Muscle layer of duodenum (tissue), 2 donors: Measurements from ENCODE around the gene P2RY6.

ENCODE experiments used
- H3K27ac ChIP-seq: one replicate; pipeline ENCODE4 v1.7.0; 2013; ENCODE audit warnings: mild to moderate bottlenecking, low read length
- H3K27me3 ChIP-seq: one replicate; pipeline ENCODE4 v1.7.0; 2013; ENCODE audit warnings: low read depth, mild to moderate bottlenecking, control low read depth, low read length
- H3K36me3 ChIP-seq, 2 donors: one replicate each; pipeline ENCODE4 v1.7.0; 2013; ENCODE audit warnings: low read length in 2 of 2, control low read depth in 1 of 2, mild to moderate bottlenecking in 1 of 2; ENCODE audit not compliant: insufficient read depth in 2 of 2, control insufficient read depth in 1 of 2
- H3K4me1 ChIP-seq, 2 donors: one replicate each; pipeline ENCODE4 v1.7.0; 2013; ENCODE audit warnings: low read length in 2 of 2, mild to moderate bottlenecking in 2 of 2, control low read depth in 1 of 2, moderate library complexity in 1 of 2; ENCODE audit not compliant: insufficient read depth in 2 of 2, control insufficient read depth in 1 of 2
- H3K4me3 ChIP-seq, 2 donors: one replicate each; pipeline ENCODE4 v1.7.0; 2013; ENCODE audit warnings: low read length in 2 of 2, low read depth in 1 of 2, mild to moderate bottlenecking in 1 of 2
- H3K9me3 ChIP-seq, 2 donors: one replicate each; pipeline ENCODE4 v1.7.0; 2013; ENCODE audit warnings: low read length in 2 of 2, control low read depth in 1 of 2, mild to moderate bottlenecking in 1 of 2; ENCODE audit not compliant: control insufficient read depth in 1 of 2
- donor health status: healthy.

The P2RY6 gene

DNA sequence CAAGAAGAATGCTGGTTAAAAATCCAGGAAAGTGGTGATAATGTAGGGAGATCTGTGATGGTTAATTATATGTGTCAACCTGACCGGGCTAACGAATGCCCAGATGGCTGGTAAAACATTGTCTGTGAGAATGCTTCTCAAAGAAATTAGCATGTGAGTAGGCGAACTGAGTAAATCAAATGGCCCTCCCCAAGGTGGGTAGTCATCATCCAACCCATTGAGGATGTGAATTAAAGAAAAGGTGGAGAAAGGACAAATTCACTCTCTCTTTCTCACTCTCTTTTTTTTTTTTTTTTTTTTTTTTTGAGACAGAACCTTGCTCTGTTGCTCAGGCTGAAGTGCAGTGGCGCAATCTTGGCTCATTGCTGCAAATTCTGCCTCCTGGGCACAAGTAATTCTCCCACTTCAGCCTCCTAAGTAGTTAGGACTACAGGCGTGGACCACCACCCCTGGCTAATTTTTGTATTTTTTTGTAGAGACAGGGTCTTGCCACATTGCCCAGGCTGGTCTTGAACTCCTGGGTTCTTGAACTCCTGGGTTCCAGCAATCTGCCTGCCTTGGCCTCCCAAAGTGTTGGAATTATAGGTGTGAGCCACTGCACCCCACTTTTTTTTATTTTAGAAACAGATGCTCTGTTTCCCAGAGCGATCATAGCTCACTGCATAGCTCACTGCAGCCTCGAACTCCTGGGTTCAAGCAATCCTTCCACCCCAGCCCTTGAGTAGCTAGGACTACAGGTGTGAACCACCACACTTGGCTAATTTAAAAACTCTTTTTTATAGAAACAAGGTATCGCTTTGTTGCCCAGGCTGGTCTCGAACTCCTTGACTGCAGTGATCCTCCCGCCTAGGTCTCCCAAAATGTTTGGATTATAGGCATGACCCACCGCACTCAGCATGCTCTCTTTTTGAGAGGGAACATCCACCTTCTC lies 22.0 kb upstream of the P2RY6 start:
- H3K9me3 ChIP-seq, result no peaks in the 10 kb centered on the region
- H3K4me1 ChIP-seq, result no peaks in the 10 kb centered on the region
- no peaks in the 10 kb centered on the region for H3K36me3 ChIP-seq
- H3K27ac ChIP-seq, result no peak overlapping the region
- H3K27me3 ChIP-seq, result no peaks in the 10 kb centered on the region
- H3K4me3 ChIP-seq, result no peak overlapping the region

DNA sequence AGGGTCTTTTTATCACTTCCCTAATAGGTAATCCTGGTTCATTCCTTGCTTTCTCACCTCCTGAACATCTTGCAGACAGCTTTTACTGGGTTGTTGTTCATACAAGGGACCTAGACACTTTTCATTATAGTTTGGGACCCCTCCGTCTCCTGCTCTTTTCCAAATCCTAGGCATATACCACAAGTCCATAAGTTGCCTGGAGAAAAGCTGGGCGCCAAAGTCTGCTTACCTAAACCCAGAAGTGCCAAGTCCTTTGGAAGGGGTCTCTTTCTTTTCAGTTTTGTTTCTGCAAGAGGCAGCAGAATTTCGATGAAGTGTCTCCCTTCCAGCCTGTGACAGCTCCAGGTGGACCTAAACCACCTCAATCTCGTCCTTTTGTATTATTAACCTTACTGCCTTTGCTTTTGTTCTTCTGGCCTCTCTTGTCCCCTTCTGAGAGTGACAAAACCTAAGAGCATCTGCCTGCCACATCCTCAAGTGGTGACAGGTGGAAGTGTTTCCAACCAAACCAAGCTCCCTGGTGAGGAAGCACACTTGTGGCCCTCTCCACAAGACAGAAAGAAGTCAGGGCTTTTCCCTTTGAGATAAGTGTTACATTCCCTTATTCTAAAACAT lies 19.5 kb upstream of the P2RY6 start:
- H3K9me3 ChIP-seq, result no peaks in the 10 kb centered on the region
- no peak overlapping the region for H3K27ac ChIP-seq
- H3K4me3 ChIP-seq, result no peak overlapping the region
- H3K4me1 ChIP-seq, result no peaks in the 10 kb centered on the region
- no peaks in the 10 kb centered on the region for H3K27me3 ChIP-seq
- H3K36me3 ChIP-seq, result no peaks in the 10 kb centered on the region

DNA sequence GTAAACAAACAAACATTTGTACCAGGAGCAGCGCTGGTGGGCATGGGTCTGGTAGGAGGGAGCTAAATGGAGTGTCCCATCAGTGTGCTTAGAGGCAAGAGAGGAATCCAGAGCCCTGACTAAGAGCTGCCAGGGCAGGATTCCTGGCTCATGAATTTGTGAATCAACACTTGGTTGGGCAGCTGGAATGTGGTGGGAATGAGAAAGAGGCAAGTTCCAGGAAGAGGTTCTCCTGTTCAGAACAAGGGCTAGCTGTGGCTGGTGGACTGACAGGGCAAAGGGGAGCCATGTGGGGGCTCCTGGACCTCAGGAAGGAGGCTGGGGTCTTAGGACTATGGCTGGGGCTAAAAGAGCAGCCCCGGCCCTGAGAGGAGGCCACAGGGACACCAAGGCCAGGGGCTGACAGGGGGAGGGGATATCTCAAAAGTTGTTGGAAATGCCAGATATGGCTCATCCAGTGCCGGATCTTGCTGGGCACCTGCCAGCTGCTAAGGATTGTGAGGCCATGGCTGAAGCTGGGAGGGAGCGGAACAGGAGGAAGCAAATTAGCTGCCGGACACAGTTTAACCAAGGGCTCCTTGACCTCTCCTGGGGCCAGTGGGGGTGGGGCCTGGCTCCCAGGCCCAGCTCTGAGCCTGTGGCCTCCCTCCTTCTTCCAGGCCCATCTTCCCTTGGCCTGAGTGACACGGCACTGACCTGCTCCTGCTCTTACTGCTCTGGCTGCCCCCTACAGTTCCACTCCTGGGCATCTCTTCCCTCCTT lies 14.6 kb upstream of the P2RY6 start:
- no peaks in the 10 kb centered on the region for H3K4me1 ChIP-seq
- H3K27ac ChIP-seq, result no peak overlapping the region
- no peaks in the 10 kb centered on the region for H3K27me3 ChIP-seq
- H3K9me3 ChIP-seq, result no peaks in the 10 kb centered on the region
- no peaks in the 10 kb centered on the region for H3K36me3 ChIP-seq
- no peak overlapping the region for H3K4me3 ChIP-seq

DNA sequence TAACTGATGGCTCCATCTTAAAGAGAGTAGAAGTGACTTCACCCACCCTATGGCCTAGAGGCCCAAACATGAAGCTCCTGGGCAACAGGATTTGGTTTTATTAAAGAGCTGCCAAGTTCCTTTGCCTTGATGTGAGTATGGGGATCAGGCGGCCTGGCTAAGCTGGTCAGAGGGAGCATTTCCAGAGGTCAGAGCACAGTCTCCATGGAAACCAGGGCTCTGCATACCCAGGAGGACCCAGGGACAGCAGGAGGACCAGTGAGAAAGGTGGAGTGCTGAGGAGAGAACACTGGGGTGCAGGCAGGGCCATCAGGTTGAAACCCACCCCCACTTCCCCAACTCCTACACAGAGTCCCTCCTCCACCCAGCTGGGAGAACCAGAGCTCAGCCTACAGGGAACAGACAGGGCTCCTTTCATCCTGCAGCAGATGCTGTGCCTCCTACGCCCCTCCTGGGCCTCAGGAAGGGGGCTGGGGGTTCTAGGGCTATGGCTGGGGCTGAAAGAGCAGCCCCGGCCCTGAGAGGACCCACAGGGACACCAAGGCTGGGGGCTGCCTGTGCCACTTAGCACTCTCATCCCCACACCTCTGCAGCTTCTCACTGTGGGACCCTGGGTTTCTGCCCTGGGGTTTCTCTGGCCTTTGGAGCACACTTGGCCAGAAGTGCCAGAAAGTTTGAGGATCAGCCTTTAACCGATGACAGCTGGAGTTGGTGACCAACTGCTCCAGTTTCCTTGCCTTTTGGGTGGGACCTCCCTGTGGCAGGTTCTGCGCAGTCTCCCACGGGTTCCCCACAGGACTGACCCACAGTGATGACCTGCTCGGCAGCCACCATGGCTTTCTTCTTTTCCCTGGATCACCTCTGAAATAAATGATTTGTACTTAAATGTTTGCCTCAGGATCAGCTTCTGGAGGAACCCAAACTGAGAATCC lies 13.8 kb upstream of the P2RY6 start:
- no peaks in the 10 kb centered on the region for H3K9me3 ChIP-seq
- H3K27me3 ChIP-seq, result no peaks in the 10 kb centered on the region
- H3K27ac ChIP-seq, result no peak overlapping the region
- H3K4me3 ChIP-seq, result no peak overlapping the region
- no peaks in the 10 kb centered on the region for H3K4me1 ChIP-seq
- no peaks in the 10 kb centered on the region for H3K36me3 ChIP-seq

DNA sequence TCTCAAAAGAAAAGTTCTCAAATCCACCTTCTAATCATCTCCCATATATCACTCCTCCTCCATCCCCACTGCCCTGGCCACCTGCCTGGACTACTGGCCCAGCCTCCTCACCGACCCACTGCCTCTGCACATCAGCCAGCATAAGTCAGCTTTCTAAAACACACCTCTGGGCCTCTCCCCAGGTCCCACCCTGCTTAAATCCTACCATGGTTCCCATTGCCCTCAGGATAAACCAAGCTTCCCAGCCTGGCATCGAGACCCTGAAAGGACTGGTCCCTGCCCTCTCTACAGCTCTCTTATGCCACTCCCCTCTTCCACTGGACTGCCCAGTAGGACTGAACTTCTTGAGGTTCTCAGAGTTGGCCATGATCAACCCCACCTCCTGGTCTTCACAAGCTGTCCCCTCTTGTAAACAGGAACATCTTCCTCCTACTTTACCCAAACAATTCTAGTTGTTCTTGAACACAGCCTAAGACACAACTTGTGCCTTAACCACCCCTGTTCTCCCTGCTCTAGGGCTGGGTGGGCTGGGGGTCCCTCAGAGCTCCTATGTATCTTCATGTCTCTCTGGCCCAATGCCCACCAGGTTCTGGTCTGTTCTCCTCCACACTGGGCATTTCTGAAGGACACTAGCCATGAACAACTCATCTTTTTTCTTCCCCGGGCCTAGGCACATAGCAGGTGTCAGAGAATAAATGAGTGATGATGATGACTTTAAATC lies 12.6 kb upstream of the P2RY6 start:
- Histone ChIP-seq H3K27ac (no peak overlapping the region), H3K36me3 (no peaks in the 10 kb centered on the region)

DNA sequence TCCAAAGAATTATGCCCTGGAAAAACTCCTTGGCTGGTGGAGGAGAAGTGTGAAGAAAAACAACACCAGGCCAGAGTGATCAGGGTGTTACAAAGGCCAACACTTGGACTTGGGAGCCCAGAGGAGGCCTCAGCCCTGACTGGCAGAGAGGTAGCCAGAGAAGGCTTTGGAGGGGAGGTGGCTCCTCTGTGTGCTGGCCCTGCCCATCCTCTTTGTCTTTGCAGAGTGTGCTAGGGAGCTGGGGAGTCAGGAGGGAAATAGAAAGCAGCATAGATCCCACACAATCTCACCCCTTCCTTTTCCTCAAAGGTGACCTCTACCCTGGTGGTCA lies 12.0 kb upstream of the P2RY6 start:
- Histone ChIP-seq H3K27me3 (peaks cover 5% of the 10 kb centered on the region), H3K4me3 (no peak overlapping the region), H3K4me1 (peaks cover 0 to 6% of the 10 kb centered on the region in 2 donors), H3K36me3 (no peaks in the 10 kb centered on the region), H3K9me3 (no peaks in the 10 kb centered on the region), H3K27ac (no peak overlapping the region)

More for the DNA sequence above, 12.6 kb upstream of the P2RY6 start:
- H3K27me3 ChIP-seq, result no peaks in the 10 kb centered on the region
- no peak overlapping the region for H3K4me3 ChIP-seq
- H3K9me3 ChIP-seq, result no peaks in the 10 kb centered on the region
- H3K4me1 ChIP-seq, result peaks cover 0 to 6% of the 10 kb centered on the region in 2 donors

DNA sequence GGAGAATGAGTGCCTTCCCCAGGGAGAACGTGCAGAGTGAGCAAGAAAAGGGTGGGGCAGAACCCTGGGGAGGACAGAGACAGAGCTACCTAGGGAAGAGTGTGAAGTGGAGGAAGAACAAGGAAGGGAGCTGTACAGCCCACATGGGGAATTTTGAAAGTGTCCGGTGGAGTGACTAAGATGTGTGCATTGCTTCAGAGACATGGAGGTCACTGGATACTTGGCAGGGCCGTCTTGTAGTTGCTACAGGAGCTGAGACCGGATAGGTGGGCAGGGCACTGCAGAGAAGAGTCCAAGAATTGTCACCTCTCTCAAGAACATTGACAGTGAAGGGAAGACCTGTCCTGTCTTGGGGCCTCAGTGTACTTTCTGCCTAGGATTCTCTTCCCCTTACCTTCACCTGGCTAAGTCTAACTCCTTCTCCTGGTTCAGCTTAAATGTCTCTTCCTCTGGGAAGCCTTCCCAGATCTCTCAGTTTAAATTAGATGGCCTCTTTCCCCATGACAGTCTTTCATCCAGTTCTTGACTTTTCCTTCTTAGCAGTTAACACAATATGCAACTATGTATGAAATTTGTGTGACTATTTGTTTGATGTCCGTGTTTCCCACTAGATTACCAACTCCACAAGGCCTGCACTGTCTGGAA lies 9.2 kb upstream of the P2RY6 start:
- no peak overlapping the region for H3K27ac ChIP-seq
- peaks cover 0 to 6% of the 10 kb centered on the region in 2 donors for H3K4me1 ChIP-seq
- H3K27me3 ChIP-seq, result peaks cover 6% of the 10 kb centered on the region
- H3K36me3 ChIP-seq, result no peaks in the 10 kb centered on the region
- no peak overlapping the region for H3K4me3 ChIP-seq
- no peaks in the 10 kb centered on the region for H3K9me3 ChIP-seq

DNA sequence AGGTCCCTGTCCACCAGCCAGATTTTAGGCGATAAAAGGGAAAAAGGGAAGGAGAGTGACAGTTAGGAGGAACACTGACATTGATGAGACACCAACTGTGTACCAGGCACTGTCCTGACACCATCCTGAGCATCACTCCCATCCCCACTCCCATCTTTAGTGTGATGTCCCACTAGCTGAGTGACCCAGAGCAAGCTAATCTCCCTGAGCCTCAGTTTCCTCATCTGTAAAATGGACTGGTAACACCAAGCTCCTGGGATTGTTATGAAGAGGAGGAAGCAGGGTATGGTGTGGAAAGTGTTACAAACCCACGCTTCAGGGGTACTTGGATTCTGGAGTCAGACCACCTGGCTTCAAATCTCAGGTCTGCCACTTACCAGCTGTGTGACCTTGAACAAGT lies 8.5 kb upstream of the P2RY6 start:
- no peak overlapping the region for H3K27ac ChIP-seq
- H3K9me3 ChIP-seq, result no peaks in the 10 kb centered on the region
- peaks cover 6% of the 10 kb centered on the region for H3K27me3 ChIP-seq
- H3K36me3 ChIP-seq, result no peaks in the 10 kb centered on the region
- H3K4me1 ChIP-seq, result peaks cover 0 to 6% of the 10 kb centered on the region in 2 donors
- no peak overlapping the region for H3K4me3 ChIP-seq

DNA sequence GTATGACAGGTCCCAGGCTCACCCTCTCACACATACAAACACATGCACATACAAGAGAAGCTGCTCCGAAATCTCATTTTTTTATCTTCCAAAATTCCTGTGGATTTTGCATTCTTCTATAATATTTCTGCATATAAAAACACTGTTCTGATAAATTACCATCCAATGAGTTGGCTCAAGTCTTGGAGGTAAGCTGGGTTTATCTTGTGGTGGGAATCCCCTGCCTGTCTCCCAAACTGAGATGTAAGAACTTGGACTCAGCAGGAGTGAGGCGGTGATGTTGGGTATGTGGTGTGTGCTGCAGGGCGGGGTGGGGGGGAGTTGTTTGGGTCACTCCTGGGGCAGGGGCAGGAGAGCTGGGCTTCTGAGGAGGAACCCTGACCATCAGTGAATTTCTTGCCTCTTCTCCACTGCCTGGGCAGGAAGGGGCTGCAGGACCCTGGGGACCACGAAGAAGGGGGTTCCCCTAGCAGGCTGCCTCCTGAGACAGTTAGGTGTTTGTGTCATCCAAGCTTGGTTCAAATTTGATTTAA lies 6.8 kb upstream of the P2RY6 start:
- no peaks in the 10 kb centered on the region for H3K36me3 ChIP-seq
- H3K4me1 ChIP-seq, result peaks cover 6 to 8% of the 10 kb centered on the region in 2 donors
- peaks cover 6% of the 10 kb centered on the region for H3K27me3 ChIP-seq
- no peak overlapping the region for H3K4me3 ChIP-seq
- H3K27ac ChIP-seq, result no peak overlapping the region
- no peaks in the 10 kb centered on the region for H3K9me3 ChIP-seq
